Fibroblast of the aortic adventitia (primary cell): ENCODE data around the gene SLC66A2. TPM values are rescaled to one million over a fixed set of nuclear protein-coding genes. Genes with fewer than 3 reads are reported as not detected.

Source experiments
- DNase-seq: peaks from one replicate; pipeline ENCODE4 v3.0.0-alpha.2; 2010; ENCODE audit warnings: low read depth
- H3K4me3 ChIP-seq: 2 replicates; pipeline ENCODE4 v1.5.1; 2011; ENCODE audit warnings: low read depth, mild to moderate bottlenecking, control low read depth, low read length, moderate library complexity
- CTCF ChIP-seq: IDR thresholded peaks from 2 replicates; pipeline ENCODE4 v1.5.1; 2011; ENCODE audit warnings: mild to moderate bottlenecking, low read length, control low read depth, inconsistent platforms; ENCODE audit not compliant: insufficient read depth
- total RNA-seq: library from RNA; depleted of rRNA; stranded (reverse); fragments of >200 nt; gene quantifications from 2 replicates; pipeline ENCODE4 v1.2.3, GENCODE V29; 2012; ENCODE audit warnings: low replicate concordance

Gene SLC66A2
- total RNA-seq, 1 donor = 15.6 TPM

GRCh38 chr18:79901665-79902064, 49.8 kb downstream of the SLC66A2 start:
- no peak for DNase-seq
- no peak overlapping the region for H3K4me3 ChIP-seq
- no peak for TF ChIP-seq CTCF

GRCh38 chr18:79900610-79901570, 50.6 kb downstream of the SLC66A2 start:
- H3K4me3 ChIP-seq = no peak overlapping the region
- TF ChIP-seq CTCF = no peak
- no peak for DNase-seq

- no peak for TF ChIP-seq CTCF
- H3K4me3 ChIP-seq = no peak overlapping the region
- no peak for DNase-seq
These were observed 51.6 kb downstream of the SLC66A2 start for GRCh38 chr18:79899609-79900445.

- no peak for DNase-seq
- no peak for TF ChIP-seq CTCF
- no peak overlapping the region for H3K4me3 ChIP-seq
These were observed 52.4 kb downstream of the SLC66A2 start for GRCh38 chr18:79898952-79899608.

- TF ChIP-seq CTCF = no peak
- H3K4me3 ChIP-seq = no peak overlapping the region
- DNase-seq = no peak
These were observed 53.4 kb downstream of the SLC66A2 start for GRCh38 chr18:79897940-79898625.

- no peak for TF ChIP-seq CTCF
- no peak for DNase-seq
- H3K4me3 ChIP-seq = no peak overlapping the region
These were observed 54.7 kb downstream of the SLC66A2 start for GRCh38 chr18:79896738-79897137.
